ENCODE measurements around the gene CASQ1. TPM values are rescaled to one million over a fixed set of nuclear protein-coding genes. Genes with fewer than 3 reads are reported as not detected.
A peak's percentile ranks its signal among the peaks of the same experiment; 100 is the strongest.

Gene CASQ1
- total and polyA plus RNA-seq, 3 donors from 2014 or later = 3.4 to 10.2 (median 5.6) TPM

GRCh38 chr1:160193091-160193819 is 2.9 kb downstream of the CASQ1 start:
- TF ChIP-seq POLR2A (IDR thresholded peaks at IDR 0.05) (no peak), CTCF (IDR thresholded peaks at IDR 0.05) (peak; percentile 93 to 98 (median 98))
- no peak overlapping the region for H3K4me3 ChIP-seq
- H3K27me3 ChIP-seq = no peaks in the 10 kb centered on the region
- 18 to 25% methylated on average over 10 to 16 of the region's 16 CpGs for WGBS, 2 donors
- no peaks in the 10 kb centered on the region for H3K36me3 ChIP-seq (ENCODE audit: low read depth, missing control alignments)
- H3K9me3 ChIP-seq = no peaks in the 10 kb centered on the region
- intact Hi-C loops (cut with DNase I; ENCODE audit: low total_unique reads) = loop anchor here (10.0 kb wide), 2 partner anchors 52 to 88 kb away; no protein-coding TSS in a partner anchor
- peaks cover 11% of the 10 kb centered on the region for H3K4me1 ChIP-seq
- peak; percentile 92 for DNase-seq
- H3K27ac ChIP-seq = no peak overlapping the region

- 70 to 86% methylated on average over 9 of the region's 9 CpGs for WGBS, 2 donors
- no peak for TF ChIP-seq POLR2A (IDR thresholded peaks at IDR 0.05)
- TF ChIP-seq CTCF (IDR thresholded peaks at IDR 0.05) = no peak
- Histone ChIP-seq H3K36me3 (ENCODE audit: low read depth, missing control alignments) (no peaks in the 10 kb centered on the region), H3K9me3 (no peaks in the 10 kb centered on the region), H3K27ac (no peak overlapping the region), H3K4me3 (no peak overlapping the region), H3K4me1 (peaks cover 11% of the 10 kb centered on the region), H3K27me3 (no peaks in the 10 kb centered on the region)
- no peak for DNase-seq
- intact Hi-C loops (cut with DNase I; ENCODE audit: low total_unique reads) = loop anchor here (10.0 kb wide), 2 partner anchors 51 to 89 kb away; no protein-coding TSS in a partner anchor
Observed at GRCh38 chr1:160193832-160194736, 3.7 kb downstream of the CASQ1 start.

- no peak overlapping the region for H3K4me3 ChIP-seq
- no peaks in the 10 kb centered on the region for H3K9me3 ChIP-seq
- peaks cover 11% of the 10 kb centered on the region for H3K4me1 ChIP-seq
- H3K27me3 ChIP-seq = no peaks in the 10 kb centered on the region
- TF ChIP-seq POLR2A (IDR thresholded peaks at IDR 0.05) (no peak), CTCF (IDR thresholded peaks at IDR 0.05) (no peak)
- intact Hi-C loops (cut with DNase I; ENCODE audit: low total_unique reads) = loop anchor here (10.0 kb wide), 2 partner anchors 50 to 90 kb away; no protein-coding TSS in a partner anchor
- H3K36me3 ChIP-seq (ENCODE audit: low read depth, missing control alignments) = no peaks in the 10 kb centered on the region
- 72 to 80% methylated on average over 2 of the region's 2 CpGs for WGBS, 2 donors
- H3K27ac ChIP-seq = no peak overlapping the region
- DNase-seq = no peak
Observed at GRCh38 chr1:160194737-160195059, 4.3 kb downstream of the CASQ1 start.

GRCh38 chr1:160196143-160196542 is 5.8 kb downstream of the CASQ1 start:
- intact Hi-C loops (cut with DNase I; ENCODE audit: low total_unique reads) = loop anchor here (10.0 kb wide), 2 partner anchors 49 to 91 kb away; no protein-coding TSS in a partner anchor
- H3K4me1 ChIP-seq = peaks cover 11% of the 10 kb centered on the region

More at GRCh38 chr1:160196143-160196542, 5.8 kb downstream of the CASQ1 start:
- H3K27me3 ChIP-seq = no peaks in the 10 kb centered on the region
- no peak for DNase-seq
- H3K27ac ChIP-seq = no peak overlapping the region
- H3K4me3 ChIP-seq = no peak overlapping the region
- WGBS, 2 donors = 83 to 90% methylated on average over 4 of the region's 4 CpGs
- no peak for TF ChIP-seq CTCF (IDR thresholded peaks at IDR 0.05)
- no peaks in the 10 kb centered on the region for H3K9me3 ChIP-seq
- no peaks in the 10 kb centered on the region for H3K36me3 ChIP-seq (ENCODE audit: low read depth, missing control alignments)
